ENCODE results near the gene EGLN1. TPM values are rescaled to one million over a fixed set of nuclear protein-coding genes. Genes with fewer than 3 reads are reported as not detected.
A peak's percentile ranks its signal among the peaks of the same experiment; 100 is the strongest.

Gene EGLN1
- total RNA-seq, 1 experiment from 2014 or later, result 29.0 TPM

DNA sequence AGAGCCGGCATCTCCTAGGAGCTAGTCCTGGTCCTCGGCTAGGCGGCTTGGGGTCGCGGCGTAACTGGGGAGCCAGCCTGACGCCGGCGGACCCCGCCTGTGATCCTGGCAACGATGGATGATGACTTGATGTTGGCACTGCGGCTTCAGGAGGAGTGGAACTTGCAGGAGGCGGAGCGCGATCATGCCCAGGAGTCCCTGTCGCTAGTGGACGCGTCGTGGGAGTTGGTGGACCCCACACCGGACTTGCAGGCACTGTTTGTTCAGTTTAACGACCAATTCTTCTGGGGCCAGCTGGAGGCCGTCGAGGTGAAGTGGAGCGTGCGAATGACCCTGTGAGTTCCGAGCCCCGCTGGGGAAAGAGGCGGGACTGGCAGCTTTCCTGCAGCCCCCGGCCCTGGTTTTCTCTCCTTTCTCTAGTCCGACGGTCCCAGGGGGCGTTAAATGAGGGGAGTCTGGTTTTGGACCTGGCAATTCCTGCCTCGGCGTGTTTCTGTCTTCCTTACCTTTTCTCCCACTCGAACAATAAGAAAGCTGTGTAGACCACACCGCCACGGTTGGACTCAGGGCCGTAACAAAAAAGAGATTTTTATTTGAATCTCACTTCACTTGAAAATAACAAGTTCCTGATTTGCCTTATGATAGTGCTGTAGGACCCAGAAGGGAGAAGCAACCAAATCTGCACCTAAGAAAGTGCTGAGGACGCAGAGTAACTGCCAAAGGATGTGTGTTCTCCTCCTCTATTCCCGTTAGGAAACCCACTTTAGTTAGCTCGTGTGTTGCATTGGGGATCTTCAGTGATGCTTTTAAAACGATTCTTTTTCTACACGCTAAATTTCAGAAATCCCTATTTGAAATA, 83.6 kb downstream of the EGLN1 start, which contains the start of gene SPRTN:
Gene SPRTN, plus strand, starts transcription at position 24 of the 859 bp plus-strand sequence. Its CDS starts 91 bp downstream, at position 115.
- Histone ChIP-seq H3K9me3 (ENCODE audit: control insufficient read depth, insufficient read depth, low read depth, low read length) (no peaks in the 10 kb centered on the region), H3K4me1 (ENCODE audit: control insufficient read depth, insufficient read depth, low read length) (peaks cover 13% of the 10 kb centered on the region), H3K4me3 (ENCODE audit: low read depth in 2 of 2, low read length in 2 of 2) (peak within 1 kb of the TSS; percentile 65 to 93), H3K36me3 (ENCODE audit: control insufficient read depth, insufficient read depth, low read length) (peaks cover 9% of the 10 kb centered on the region), H3K27me3 (ENCODE audit: control insufficient read depth, insufficient read depth, low read length) (no peaks in the 10 kb centered on the region), H3K27ac (ENCODE audit: low read length) (peak within 1 kb of the TSS; percentile 97)
- CTCF ChIA-PET, result interaction anchor here (0.5 to 0.8 kb wide), 3 partner anchors 24 to 508 kb away, joined by 3 to 5 read pairs (median 3); no protein-coding TSS in a partner anchor
- TSS peak; percentile 93 for BruUV-seq (replicated peaks)
- DNase-seq (ENCODE audit: low read depth, low spot score), result no peak
- in situ Hi-C loops (cut with HindIII; ENCODE audit: low pct_unique_long_range_greater_than_20kb, low sequenced_read_pairs) (no loop called here), intact Hi-C loops (cut with micrococcal nuclease; ENCODE audit: unreplicated experiment) (loop anchor here (10.0 kb wide), 1 partner anchor 94 kb away; the partner anchor contains the start of gene GNPAT)
- POLR2A ChIA-PET, result interaction anchor here (0.6 to 0.9 kb wide), 2 partner anchors 207 to 1047 kb away, joined by 3 to 4 read pairs; no protein-coding TSS in a partner anchor
- TF ChIP-seq, protein P1, sequence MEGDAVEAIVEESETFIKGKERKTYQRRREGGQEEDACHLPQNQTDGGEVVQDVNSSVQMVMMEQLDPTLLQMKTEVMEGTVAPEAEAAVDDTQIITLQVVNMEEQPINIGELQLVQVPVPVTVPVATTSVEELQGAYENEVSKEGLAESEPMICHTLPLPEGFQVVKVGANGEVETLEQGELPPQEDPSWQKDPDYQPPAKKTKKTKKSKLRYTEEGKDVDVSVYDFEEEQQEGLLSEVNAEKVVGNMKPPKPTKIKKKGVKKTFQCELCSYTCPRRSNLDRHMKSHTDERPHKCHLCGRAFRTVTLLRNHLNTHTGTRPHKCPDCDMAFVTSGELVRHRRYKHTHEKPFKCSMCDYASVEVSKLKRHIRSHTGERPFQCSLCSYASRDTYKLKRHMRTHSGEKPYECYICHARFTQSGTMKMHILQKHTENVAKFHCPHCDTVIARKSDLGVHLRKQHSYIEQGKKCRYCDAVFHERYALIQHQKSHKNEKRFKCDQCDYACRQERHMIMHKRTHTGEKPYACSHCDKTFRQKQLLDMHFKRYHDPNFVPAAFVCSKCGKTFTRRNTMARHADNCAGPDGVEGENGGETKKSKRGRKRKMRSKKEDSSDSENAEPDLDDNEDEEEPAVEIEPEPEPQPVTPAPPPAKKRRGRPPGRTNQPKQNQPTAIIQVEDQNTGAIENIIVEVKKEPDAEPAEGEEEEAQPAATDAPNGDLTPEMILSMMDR (IDR thresholded peaks at IDR 0.05), result no peak
- TF ChIP-seq TCF7L2 (IDR thresholded peaks at IDR 0.05; ENCODE audit: low read depth, low read length), result no peak
- no peak for TF ChIP-seq SIN3A (IDR thresholded peaks at IDR 0.05; ENCODE audit: borderline replicate concordance, insufficient read depth, low read depth, low read length)
- no peak for TF ChIP-seq POLR2AphosphoS5 (IDR thresholded peaks at IDR 0.05; ENCODE audit: low read depth, low read length)
- TF ChIP-seq, protein P2, sequence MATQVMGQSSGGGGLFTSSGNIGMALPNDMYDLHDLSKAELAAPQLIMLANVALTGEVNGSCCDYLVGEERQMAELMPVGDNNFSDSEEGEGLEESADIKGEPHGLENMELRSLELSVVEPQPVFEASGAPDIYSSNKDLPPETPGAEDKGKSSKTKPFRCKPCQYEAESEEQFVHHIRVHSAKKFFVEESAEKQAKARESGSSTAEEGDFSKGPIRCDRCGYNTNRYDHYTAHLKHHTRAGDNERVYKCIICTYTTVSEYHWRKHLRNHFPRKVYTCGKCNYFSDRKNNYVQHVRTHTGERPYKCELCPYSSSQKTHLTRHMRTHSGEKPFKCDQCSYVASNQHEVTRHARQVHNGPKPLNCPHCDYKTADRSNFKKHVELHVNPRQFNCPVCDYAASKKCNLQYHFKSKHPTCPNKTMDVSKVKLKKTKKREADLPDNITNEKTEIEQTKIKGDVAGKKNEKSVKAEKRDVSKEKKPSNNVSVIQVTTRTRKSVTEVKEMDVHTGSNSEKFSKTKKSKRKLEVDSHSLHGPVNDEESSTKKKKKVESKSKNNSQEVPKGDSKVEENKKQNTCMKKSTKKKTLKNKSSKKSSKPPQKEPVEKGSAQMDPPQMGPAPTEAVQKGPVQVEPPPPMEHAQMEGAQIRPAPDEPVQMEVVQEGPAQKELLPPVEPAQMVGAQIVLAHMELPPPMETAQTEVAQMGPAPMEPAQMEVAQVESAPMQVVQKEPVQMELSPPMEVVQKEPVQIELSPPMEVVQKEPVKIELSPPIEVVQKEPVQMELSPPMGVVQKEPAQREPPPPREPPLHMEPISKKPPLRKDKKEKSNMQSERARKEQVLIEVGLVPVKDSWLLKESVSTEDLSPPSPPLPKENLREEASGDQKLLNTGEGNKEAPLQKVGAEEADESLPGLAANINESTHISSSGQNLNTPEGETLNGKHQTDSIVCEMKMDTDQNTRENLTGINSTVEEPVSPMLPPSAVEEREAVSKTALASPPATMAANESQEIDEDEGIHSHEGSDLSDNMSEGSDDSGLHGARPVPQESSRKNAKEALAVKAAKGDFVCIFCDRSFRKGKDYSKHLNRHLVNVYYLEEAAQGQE (IDR thresholded peaks at IDR 0.05; ENCODE audit: insufficient read depth in 1 of 2, low read depth in 2 of 2, low read length in 1 of 2), result no peak
- ATAC-seq, result peak; percentile 85; the same call in 1 of the 2 replicates

DNA sequence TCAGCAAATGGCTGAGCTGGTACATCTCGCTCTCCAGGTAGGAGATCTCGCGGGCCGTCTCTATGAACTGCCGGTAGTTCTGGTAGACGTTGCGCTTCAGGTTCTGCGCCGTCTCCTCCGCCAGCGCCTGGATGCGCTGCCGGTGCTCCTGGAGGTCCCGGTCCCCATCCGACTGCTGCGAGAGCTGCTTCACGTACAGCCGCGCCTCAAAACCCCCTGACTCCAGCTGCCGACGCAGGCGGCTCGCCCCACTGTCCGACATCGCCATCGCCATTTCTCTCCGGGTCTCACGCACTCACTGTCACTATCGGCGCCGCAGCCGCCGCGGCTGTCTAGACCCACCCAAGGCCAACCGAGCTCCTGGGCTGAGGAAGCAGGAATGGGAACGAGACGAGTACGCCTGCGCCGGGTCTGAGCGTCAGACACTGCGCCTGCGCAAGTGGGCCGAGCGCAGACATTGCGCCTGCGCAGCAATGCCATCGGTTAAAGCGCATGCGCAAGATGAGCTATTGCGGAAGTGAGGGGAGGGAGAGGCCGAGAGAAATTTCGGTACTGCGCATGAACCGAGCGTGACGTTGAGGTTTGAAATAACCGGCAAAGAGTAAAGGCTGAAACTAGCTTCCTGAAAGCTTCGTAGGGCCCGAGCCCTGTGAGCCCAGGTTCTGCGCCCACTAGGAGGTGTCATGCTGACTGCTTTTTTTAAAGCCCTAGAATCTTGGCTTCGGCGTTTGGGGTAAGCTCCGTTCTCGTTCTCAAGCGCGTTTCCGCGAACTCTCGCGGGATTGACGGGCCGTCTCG, 84.4 kb downstream of the EGLN1 start, which contains the start of gene EXOC8:
Gene EXOC8, minus strand, starts transcription at position 381 of the 798 bp plus-strand sequence. Its CDS starts 107 bp downstream, at position 274.
- intact Hi-C loops (cut with micrococcal nuclease; ENCODE audit: unreplicated experiment) (loop anchor here (10.0 kb wide), 1 partner anchor 93 kb away; the partner anchor contains the start of gene GNPAT), in situ Hi-C loops (cut with HindIII; ENCODE audit: low pct_unique_long_range_greater_than_20kb, low sequenced_read_pairs) (no loop called here)
- ChIA-PET POLR2A (interaction anchor here (0.9 kb wide), 1 partner anchor 208 kb away, joined by 4 read pairs; no protein-coding TSS in a partner anchor), CTCF (interaction anchor here (0.5 to 0.8 kb wide), 4 partner anchors 23 to 507 kb away, joined by 3 to 5 read pairs (median 3); no protein-coding TSS in a partner anchor)
- H3K36me3 ChIP-seq (ENCODE audit: control insufficient read depth, insufficient read depth, low read length), result peaks cover 9% of the 10 kb centered on the region
- peak; percentile 94 for ATAC-seq
- BruUV-seq (replicated peaks), result no TSS peak
- H3K9me3 ChIP-seq (ENCODE audit: control insufficient read depth, insufficient read depth, low read depth, low read length), result no peaks in the 10 kb centered on the region
- peak; percentile 88 for TF ChIP-seq POLR2AphosphoS5 (IDR thresholded peaks at IDR 0.05; ENCODE audit: low read depth, low read length)
- TF ChIP-seq, protein P1 (IDR thresholded peaks at IDR 0.05), result no peak
- TF ChIP-seq, protein P2 (IDR thresholded peaks at IDR 0.05; ENCODE audit: insufficient read depth in 1 of 2, low read depth in 2 of 2, low read length in 1 of 2), result no peak
- TF ChIP-seq SIN3A (IDR thresholded peaks at IDR 0.05; ENCODE audit: borderline replicate concordance, insufficient read depth, low read depth, low read length), result peak; percentile 96
- TF ChIP-seq TCF7L2 (IDR thresholded peaks at IDR 0.05; ENCODE audit: low read depth, low read length), result 0 out of 2 replicates have a peak, but pooled peaks have one; percentile 57
- peak within 1 kb of the TSS; percentile 97 for H3K27ac ChIP-seq (ENCODE audit: low read length)
- H3K4me1 ChIP-seq (ENCODE audit: control insufficient read depth, insufficient read depth, low read length), result peaks cover 19% of the 10 kb centered on the region
- peak within 1 kb of the TSS; percentile 65 to 93 for H3K4me3 ChIP-seq (ENCODE audit: low read depth in 2 of 2, low read length in 2 of 2)
- H3K27me3 ChIP-seq (ENCODE audit: control insufficient read depth, insufficient read depth, low read length), result no peaks in the 10 kb centered on the region
- peak; percentile 97 for DNase-seq (ENCODE audit: low read depth, low spot score)
